Transverse colon (tissue), 4 donors: ENCODE data around the gene WFDC1.

Experiments used
- CTCF ChIP-seq, 5 experiments: fragments of 200-600 bp in 3 of 5; fragments of 450-650 bp in 2 of 5; sonication (generic) in 3 of 5; IDR thresholded peaks; 1 replicate in 2 of 5; 2 replicates in 3 of 5; pipeline ENCODE4 v1.5.1; 2016 to 2017; ENCODE audit warnings: antibody characterized with exemption in 5 of 5, inconsistent platforms in 3 of 5, mild to moderate bottlenecking in 2 of 5, moderate library complexity in 1 of 5
- EP300 ChIP-seq: sonication (generic); formaldehyde crosslinking; IDR thresholded peaks from one replicate; pipeline ENCODE4 v1.6.1; 2017; ENCODE audit warnings: antibody characterized with exemption, low read depth
- POLR2A ChIP-seq: fragments of 450-650 bp; IDR thresholded peaks from one replicate; pipeline ENCODE4 v1.6.1; 2016; ENCODE audit warnings: antibody characterized with exemption, mild to moderate bottlenecking, moderate library complexity
- POLR2AphosphoS5 ChIP-seq, 3 donors: sonication (generic); formaldehyde crosslinking; IDR thresholded peaks; one replicate each; pipeline ENCODE4 v1.6.1; 2016; ENCODE audit warnings: antibody characterized with exemption in 3 of 3

- no peak for TF ChIP-seq CTCF (IDR thresholded peaks at IDR 0.05)
- no peak for TF ChIP-seq POLR2AphosphoS5 (IDR thresholded peaks at IDR 0.05)
- TF ChIP-seq EP300, result no peak
- no peak for TF ChIP-seq POLR2A
These were observed 33.3 kb downstream of the WFDC1 start for GRCh38 chr16:84327926-84328505.
